ENCODE measurements around the gene MAN1A2.

DNA sequence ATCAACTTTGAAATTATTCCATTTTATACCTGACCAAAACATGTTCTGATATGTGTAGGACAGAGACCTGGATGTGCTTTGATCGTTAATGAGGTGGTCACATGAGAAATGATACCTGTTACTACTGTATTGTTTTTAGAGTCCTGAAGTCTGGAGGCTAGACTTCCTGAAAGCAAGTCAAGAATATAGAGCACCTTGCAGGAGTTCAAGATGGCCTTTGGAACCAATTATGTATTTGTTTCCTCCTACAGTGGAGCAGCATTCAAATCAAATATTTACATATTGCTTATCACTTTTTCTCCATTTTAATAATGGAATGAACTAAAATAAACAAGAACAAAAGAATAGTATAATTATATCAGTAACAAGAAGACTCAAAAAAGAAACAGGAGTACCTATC is 155.9 kb downstream of the MAN1A2 start:
- no peak for TF ChIP-seq POLR2A (IDR thresholded peaks at IDR 0.05)
- TF ChIP-seq, protein P1, sequence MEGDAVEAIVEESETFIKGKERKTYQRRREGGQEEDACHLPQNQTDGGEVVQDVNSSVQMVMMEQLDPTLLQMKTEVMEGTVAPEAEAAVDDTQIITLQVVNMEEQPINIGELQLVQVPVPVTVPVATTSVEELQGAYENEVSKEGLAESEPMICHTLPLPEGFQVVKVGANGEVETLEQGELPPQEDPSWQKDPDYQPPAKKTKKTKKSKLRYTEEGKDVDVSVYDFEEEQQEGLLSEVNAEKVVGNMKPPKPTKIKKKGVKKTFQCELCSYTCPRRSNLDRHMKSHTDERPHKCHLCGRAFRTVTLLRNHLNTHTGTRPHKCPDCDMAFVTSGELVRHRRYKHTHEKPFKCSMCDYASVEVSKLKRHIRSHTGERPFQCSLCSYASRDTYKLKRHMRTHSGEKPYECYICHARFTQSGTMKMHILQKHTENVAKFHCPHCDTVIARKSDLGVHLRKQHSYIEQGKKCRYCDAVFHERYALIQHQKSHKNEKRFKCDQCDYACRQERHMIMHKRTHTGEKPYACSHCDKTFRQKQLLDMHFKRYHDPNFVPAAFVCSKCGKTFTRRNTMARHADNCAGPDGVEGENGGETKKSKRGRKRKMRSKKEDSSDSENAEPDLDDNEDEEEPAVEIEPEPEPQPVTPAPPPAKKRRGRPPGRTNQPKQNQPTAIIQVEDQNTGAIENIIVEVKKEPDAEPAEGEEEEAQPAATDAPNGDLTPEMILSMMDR (IDR thresholded peaks at IDR 0.05) = no peak
